Right lobe of liver (tissue), 4 donors: ENCODE measurements around the gene NUDT4B.
"Not testable (repeated sequence)": the region's sequence is repeated elsewhere in the genome, so short reads cannot be mapped to it uniquely, and the experiment has no call there.

Experiments
- POLR2A ChIP-seq: fragments of 450-650 bp; IDR thresholded peaks from one replicate; pipeline ENCODE4 v1.6.1; 2017; ENCODE audit warnings: antibody characterized with exemption, mild to moderate bottlenecking
- TF ChIP-seq, protein P1 (sequence below), 4 donors: fragments of 200-600 bp in 3 of 4; fragments of 450-650 bp in 1 of 4; IDR thresholded peaks; one replicate each; pipeline versions ENCODE4 v1.5.1 to v1.8.0; 2016 to 2022; ENCODE audit warnings: antibody characterized with exemption in 4 of 4, mild to moderate bottlenecking in 2 of 4
- donor health status: DM: no; HTN: no; CAD: no.
- donor health status: DM: no; HTN: no; CAD: no.
- donor health status: DM: no; HTN: yes; CAD: no.

DNA sequence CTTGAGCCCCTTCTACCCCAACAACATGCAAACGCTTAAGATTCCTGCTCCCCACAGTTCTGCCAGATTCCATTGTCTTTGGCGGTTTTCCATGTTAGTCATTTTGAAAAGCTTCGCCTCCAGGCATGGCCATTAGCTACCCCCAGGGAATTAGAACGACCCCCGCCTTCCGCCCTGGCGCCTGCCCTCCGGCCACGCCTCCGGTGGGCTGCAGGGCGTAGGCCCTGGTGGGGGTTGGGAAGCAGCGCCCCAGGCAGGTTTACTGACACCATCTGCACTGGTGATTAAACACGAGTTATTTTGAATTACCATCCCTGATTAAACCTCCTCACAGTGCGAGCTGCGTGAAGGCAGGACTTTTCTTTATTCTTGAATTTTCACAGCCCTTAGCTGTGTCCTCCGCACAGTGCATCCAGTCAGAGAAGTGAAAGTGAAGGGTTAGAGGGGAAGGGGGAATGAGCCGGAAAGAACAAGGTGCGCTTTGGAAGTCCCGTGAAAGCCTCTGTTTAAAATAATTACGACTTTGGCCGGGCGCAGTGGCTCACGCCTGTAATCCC is 43.0 kb downstream of the NUDT4B start:
- not testable (repeated sequence) for TF ChIP-seq POLR2A
- TF ChIP-seq, protein P1, sequence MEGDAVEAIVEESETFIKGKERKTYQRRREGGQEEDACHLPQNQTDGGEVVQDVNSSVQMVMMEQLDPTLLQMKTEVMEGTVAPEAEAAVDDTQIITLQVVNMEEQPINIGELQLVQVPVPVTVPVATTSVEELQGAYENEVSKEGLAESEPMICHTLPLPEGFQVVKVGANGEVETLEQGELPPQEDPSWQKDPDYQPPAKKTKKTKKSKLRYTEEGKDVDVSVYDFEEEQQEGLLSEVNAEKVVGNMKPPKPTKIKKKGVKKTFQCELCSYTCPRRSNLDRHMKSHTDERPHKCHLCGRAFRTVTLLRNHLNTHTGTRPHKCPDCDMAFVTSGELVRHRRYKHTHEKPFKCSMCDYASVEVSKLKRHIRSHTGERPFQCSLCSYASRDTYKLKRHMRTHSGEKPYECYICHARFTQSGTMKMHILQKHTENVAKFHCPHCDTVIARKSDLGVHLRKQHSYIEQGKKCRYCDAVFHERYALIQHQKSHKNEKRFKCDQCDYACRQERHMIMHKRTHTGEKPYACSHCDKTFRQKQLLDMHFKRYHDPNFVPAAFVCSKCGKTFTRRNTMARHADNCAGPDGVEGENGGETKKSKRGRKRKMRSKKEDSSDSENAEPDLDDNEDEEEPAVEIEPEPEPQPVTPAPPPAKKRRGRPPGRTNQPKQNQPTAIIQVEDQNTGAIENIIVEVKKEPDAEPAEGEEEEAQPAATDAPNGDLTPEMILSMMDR (IDR thresholded peaks at IDR 0.05): not testable (repeated sequence)
